ENCODE data around the gene GJB1.
"Not testable (repeated sequence)": the region's sequence is repeated elsewhere in the genome, so short reads cannot be mapped to it uniquely, and the experiment has no call there.

GJB1 gene

GRCh38 chrX:71256051-71256450 is 33.0 kb downstream of the GJB1 start:
- DNase-seq (ENCODE audit: low spot score): no peak

- DNase-seq (ENCODE audit: low spot score): no peak
Measured at GRCh38 chrX:71256856-71257255, 33.8 kb downstream of the GJB1 start.

- DNase-seq (ENCODE audit: low spot score): not testable (repeated sequence)
Measured at GRCh38 chrX:71268624-71269023, 45.6 kb downstream of the GJB1 start.

- DNase-seq (ENCODE audit: low spot score): no peak
Measured at GRCh38 chrX:71269801-71270395, 46.9 kb downstream of the GJB1 start.

- DNase-seq (ENCODE audit: low spot score): not testable (repeated sequence)
Measured at GRCh38 chrX:71272313-71272712, 49.3 kb downstream of the GJB1 start.
